Sigmoid colon (tissue), 6 donors: ENCODE data around the gene LASP1NB.

Source experiments
- DNase-seq: peaks from one replicate; pipeline ENCODE4 v3.0.0-alpha.2; 2019
- H3K27ac ChIP-seq, 4 donors: fragments of 200-600 bp; sonication (generic); one replicate each; pipeline ENCODE4 v1.5.1; 2016 to 2019; ENCODE audit warnings: mild to moderate bottlenecking in 1 of 4
- H3K27me3 ChIP-seq, 3 donors: fragments of 200-600 bp; sonication (generic); one replicate each; pipeline ENCODE4 v1.5.1; 2019; ENCODE audit warnings: mild to moderate bottlenecking in 1 of 3
- H3K36me3 ChIP-seq, 4 donors: fragments of 200-600 bp; sonication (generic); one replicate each; pipeline ENCODE4 v1.5.1; 2016 to 2019
- H3K4me1 ChIP-seq, 4 donors: fragments of 200-600 bp; sonication (generic); one replicate each; pipeline ENCODE4 v1.5.1; 2017 to 2019
- H3K4me3 ChIP-seq, 4 donors: fragments of 200-600 bp; sonication (generic); one replicate each; pipeline ENCODE4 v1.5.1; 2017 to 2019; ENCODE audit warnings: mild to moderate bottlenecking in 2 of 4, moderate library complexity in 1 of 4
- H3K9me3 ChIP-seq, 4 donors: fragments of 200-600 bp in 3 of 4; sonication (generic) in 3 of 4; one replicate each; pipeline versions ENCODE4 v1.5.1 to v1.6.1; 2013 to 2019
- CTCF ChIP-seq, 4 experiments: fragments of 450-650 bp in 3 of 4; fragments of 200-600 bp in 1 of 4; IDR thresholded peaks; one replicate each; pipeline ENCODE4 v1.5.1; 2016 to 2019; ENCODE audit warnings: antibody characterized with exemption in 4 of 4, mild to moderate bottlenecking in 3 of 4, moderate library complexity in 2 of 4
- EP300 ChIP-seq, 4 donors: sonication (generic); formaldehyde crosslinking; IDR thresholded peaks; one replicate each; pipeline ENCODE4 v1.6.1; 2017; ENCODE audit warnings: antibody characterized with exemption in 4 of 4
- POLR2A ChIP-seq, 2 donors: fragments of 450-650 bp; IDR thresholded peaks; one replicate each; pipeline ENCODE4 v1.6.1; 2016; ENCODE audit warnings: antibody characterized with exemption in 2 of 2, mild to moderate bottlenecking in 2 of 2, moderate library complexity in 2 of 2
- POLR2AphosphoS5 ChIP-seq, 4 donors: sonication (generic); formaldehyde crosslinking; IDR thresholded peaks; one replicate each; pipeline ENCODE4 v1.6.1; 2017; ENCODE audit warnings: antibody characterized with exemption in 4 of 4
- WGBS, 2 donors: extraction: QIAGEN DNeasy Blood & Tissue Kit; methylation state at CpG; one replicate each; pipeline ENCODE4 v1.1.7; 2013; 5-methylcytosine and 5-hydroxymethylcytosine counted together
- intact Hi-C: fragments of 100-400 bp; cut with DNase I; formaldehyde crosslinking; loops from one replicate; pipeline ENCODE4 v1.15.1; 2023
- donor health status: healthy with polysubstance abuse.
- donor health status: healthy.

Gene LASP1NB

GRCh38 chr17:38918916-38919315 is 6.5 kb upstream of the LASP1NB start:
- H3K36me3 ChIP-seq: peaks cover 24 to 65% (median 43%) of the 10 kb centered on the region in 4 donors
- intact Hi-C loops: no loop called here

GRCh38 chr17:38919316-38920078 is 5.9 kb upstream of the LASP1NB start:
- H3K9me3 ChIP-seq: no peaks in the 10 kb centered on the region
- H3K4me1 ChIP-seq: peaks cover 0 to 61% (median 47%) of the 10 kb centered on the region in 4 donors
- peaks cover 20 to 59% (median 38%) of the 10 kb centered on the region in 4 donors for H3K36me3 ChIP-seq
- WGBS, 2 donors: 95 to 98% methylated on average over 16 of the region's 16 CpGs
- H3K4me3 ChIP-seq: no peak overlapping the region
- peak; percentile 67 for DNase-seq
- intact Hi-C loops: loop anchor here (5.0 kb wide), 1 partner anchor 47 kb away; the partner anchor contains the start of gene LASP1
- no peaks in the 10 kb centered on the region for H3K27me3 ChIP-seq
- H3K27ac ChIP-seq: peak overlapping the region; percentile 64 to 86 (median 76)
- TF ChIP-seq CTCF (IDR thresholded peaks at IDR 0.05) (no peak), POLR2AphosphoS5 (IDR thresholded peaks at IDR 0.05) (no peak), POLR2A (IDR thresholded peaks at IDR 0.05) (no peak), EP300 (IDR thresholded peaks at IDR 0.05) (no peak)

More at GRCh38 chr17:38918916-38919315, 6.5 kb upstream of the LASP1NB start:
- Histone ChIP-seq H3K4me1 (peaks cover 0 to 66% (median 50%) of the 10 kb centered on the region in 4 donors), H3K4me3 (no peak overlapping the region), H3K9me3 (no peaks in the 10 kb centered on the region), H3K27me3 (no peaks in the 10 kb centered on the region), H3K27ac (peak overlapping the region in 2 of 4 donors; percentile 4 to 86)
- TF ChIP-seq POLR2AphosphoS5 (IDR thresholded peaks at IDR 0.05) (no peak), CTCF (IDR thresholded peaks at IDR 0.05) (no peak), EP300 (IDR thresholded peaks at IDR 0.05) (no peak), POLR2A (IDR thresholded peaks at IDR 0.05) (no peak)
- DNase-seq: peak; percentile 35
- WGBS, 2 donors: 93 to 95% methylated on average over 5 of the region's 5 CpGs

- no peak overlapping the region for H3K4me3 ChIP-seq
- peaks cover 0 to 51% (median 43%) of the 10 kb centered on the region in 4 donors for H3K4me1 ChIP-seq
- peaks cover 15 to 48% (median 27%) of the 10 kb centered on the region in 4 donors for H3K36me3 ChIP-seq
- no peaks in the 10 kb centered on the region for H3K27me3 ChIP-seq
- H3K9me3 ChIP-seq: no peaks in the 10 kb centered on the region
- WGBS, 2 donors: 77 to 79% methylated on average over 9 of the region's 9 CpGs
- peak overlapping the region; percentile 64 to 86 (median 76) for H3K27ac ChIP-seq
- intact Hi-C loops: loop anchor here (5.0 kb wide), 1 partner anchor 48 kb away; the partner anchor contains the start of gene LASP1
- TF ChIP-seq EP300 (IDR thresholded peaks at IDR 0.05) (no peak), POLR2AphosphoS5 (IDR thresholded peaks at IDR 0.05) (no peak), CTCF (IDR thresholded peaks at IDR 0.05) (no peak), POLR2A (IDR thresholded peaks at IDR 0.05) (no peak)
- DNase-seq: peak; percentile 59
Measured at GRCh38 chr17:38920374-38921291, 4.8 kb upstream of the LASP1NB start.

GRCh38 chr17:38921756-38922411 is 3.5 kb upstream of the LASP1NB start:
- peak overlapping the region; percentile 64 to 86 (median 76) for H3K27ac ChIP-seq
- intact Hi-C loops: loop anchor here (5.0 kb wide), 1 partner anchor 50 kb away; the partner anchor contains the start of gene LASP1
- peaks cover 10 to 35% (median 20%) of the 10 kb centered on the region in 4 donors for H3K36me3 ChIP-seq
- WGBS, 2 donors: 77 to 81% methylated on average over 13 of the region's 13 CpGs
- no peaks in the 10 kb centered on the region for H3K9me3 ChIP-seq
- H3K4me3 ChIP-seq: no peak overlapping the region
- peaks cover 0 to 60% (median 46%) of the 10 kb centered on the region in 4 donors for H3K4me1 ChIP-seq
- no peaks in the 10 kb centered on the region for H3K27me3 ChIP-seq
- TF ChIP-seq POLR2A (IDR thresholded peaks at IDR 0.05) (no peak), CTCF (IDR thresholded peaks at IDR 0.05) (no peak), EP300 (IDR thresholded peaks at IDR 0.05) (no peak), POLR2AphosphoS5 (IDR thresholded peaks at IDR 0.05) (no peak)
- peak; percentile 59 for DNase-seq
